SK-N-SH treated with all-trans-retinoic acid at 6 μM for 48 hours (cell line): ENCODE results near the gene ZNF808.
"Not testable (repeated sequence)": the region's sequence is repeated elsewhere in the genome, so short reads cannot be mapped to it uniquely, and the experiment has no call there.

Source experiments
- RARB ChIP-seq: fragments of 250-450 bp; sonication (Bioruptor Pico); IDR thresholded peaks from 2 replicates; pipeline ENCODE4 v1.8.0; 2021; ENCODE audit warnings: mild to moderate bottlenecking, moderate library complexity
- TCF4 ChIP-seq: fragments of 250-450 bp; sonication (Bioruptor Pico); IDR thresholded peaks from 2 replicates; pipeline ENCODE4 v1.8.0; 2021; ENCODE audit warnings: mild to moderate bottlenecking, moderate library complexity, borderline replicate concordance
- ZNF565 ChIP-seq: fragments of 450-650 bp; formaldehyde crosslinking; conservative IDR thresholded peaks from 2 replicates; pipeline ENCODE4 v1.5.0; 2020; ENCODE audit warnings: low read depth, mild to moderate bottlenecking, moderate library complexity
- TF ChIP-seq, protein P1 (sequence below): fragments of 250-450 bp; sonication (Bioruptor Pico); IDR thresholded peaks from 2 replicates; pipeline ENCODE4 v1.8.0; 2020; ENCODE audit warnings: mild to moderate bottlenecking, moderate library complexity, borderline replicate concordance
- TF ChIP-seq, protein P2 (sequence below): fragments of 250-450 bp; sonication (Bioruptor Pico); IDR thresholded peaks from 2 replicates; pipeline ENCODE4 v1.5.1; 2021; ENCODE audit warnings: mild to moderate bottlenecking, moderate library complexity

DNA sequence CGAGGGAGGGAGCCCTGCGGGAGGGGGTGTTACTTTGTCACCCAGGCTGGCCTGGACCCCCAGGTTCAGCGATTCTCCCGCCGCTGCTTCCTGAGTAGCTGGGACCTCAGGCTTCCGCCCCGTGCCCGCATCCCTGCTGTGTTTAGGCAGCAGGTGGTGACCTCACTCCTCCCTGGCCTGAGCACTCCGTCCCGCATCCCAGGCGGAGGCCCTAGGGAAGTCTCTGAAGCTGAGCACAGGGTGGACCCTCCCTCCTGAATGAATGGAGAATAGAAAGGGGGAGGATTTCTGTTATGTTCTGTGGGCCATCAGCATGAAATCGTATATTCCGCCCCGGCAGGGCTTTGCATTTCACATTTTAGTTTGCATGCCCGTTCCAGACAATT lies 7.9 kb downstream of the ZNF808 start:
- TF ChIP-seq, protein P1, sequence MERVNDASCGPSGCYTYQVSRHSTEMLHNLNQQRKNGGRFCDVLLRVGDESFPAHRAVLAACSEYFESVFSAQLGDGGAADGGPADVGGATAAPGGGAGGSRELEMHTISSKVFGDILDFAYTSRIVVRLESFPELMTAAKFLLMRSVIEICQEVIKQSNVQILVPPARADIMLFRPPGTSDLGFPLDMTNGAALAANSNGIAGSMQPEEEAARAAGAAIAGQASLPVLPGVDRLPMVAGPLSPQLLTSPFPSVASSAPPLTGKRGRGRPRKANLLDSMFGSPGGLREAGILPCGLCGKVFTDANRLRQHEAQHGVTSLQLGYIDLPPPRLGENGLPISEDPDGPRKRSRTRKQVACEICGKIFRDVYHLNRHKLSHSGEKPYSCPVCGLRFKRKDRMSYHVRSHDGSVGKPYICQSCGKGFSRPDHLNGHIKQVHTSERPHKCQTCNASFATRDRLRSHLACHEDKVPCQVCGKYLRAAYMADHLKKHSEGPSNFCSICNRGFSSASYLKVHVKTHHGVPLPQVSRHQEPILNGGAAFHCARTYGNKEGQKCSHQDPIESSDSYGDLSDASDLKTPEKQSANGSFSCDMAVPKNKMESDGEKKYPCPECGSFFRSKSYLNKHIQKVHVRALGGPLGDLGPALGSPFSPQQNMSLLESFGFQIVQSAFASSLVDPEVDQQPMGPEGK (CRISPR knock-in tag): not testable (repeated sequence)
- TF ChIP-seq, protein P2, sequence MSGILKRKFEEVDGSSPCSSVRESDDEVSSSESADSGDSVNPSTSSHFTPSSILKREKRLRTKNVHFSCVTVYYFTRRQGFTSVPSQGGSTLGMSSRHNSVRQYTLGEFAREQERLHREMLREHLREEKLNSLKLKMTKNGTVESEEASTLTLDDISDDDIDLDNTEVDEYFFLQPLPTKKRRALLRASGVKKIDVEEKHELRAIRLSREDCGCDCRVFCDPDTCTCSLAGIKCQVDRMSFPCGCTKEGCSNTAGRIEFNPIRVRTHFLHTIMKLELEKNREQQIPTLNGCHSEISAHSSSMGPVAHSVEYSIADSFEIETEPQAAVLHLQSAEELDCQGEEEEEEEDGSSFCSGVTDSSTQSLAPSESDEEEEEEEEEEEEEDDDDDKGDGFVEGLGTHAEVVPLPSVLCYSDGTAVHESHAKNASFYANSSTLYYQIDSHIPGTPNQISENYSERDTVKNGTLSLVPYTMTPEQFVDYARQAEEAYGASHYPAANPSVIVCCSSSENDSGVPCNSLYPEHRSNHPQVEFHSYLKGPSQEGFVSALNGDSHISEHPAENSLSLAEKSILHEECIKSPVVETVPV: not testable (repeated sequence)
- TF ChIP-seq ZNF565; RARB; TCF4 (CRISPR knock-in tag): not testable (repeated sequence)
